ENCODE measurements around the gene PDE3A. TPM values are rescaled to one million over a fixed set of nuclear protein-coding genes. Genes with fewer than 3 reads are reported as not detected.

PDE3A gene
- total RNA-seq, 2 donors from 2014 or later, result 80.7 to 127 TPM

DNA sequence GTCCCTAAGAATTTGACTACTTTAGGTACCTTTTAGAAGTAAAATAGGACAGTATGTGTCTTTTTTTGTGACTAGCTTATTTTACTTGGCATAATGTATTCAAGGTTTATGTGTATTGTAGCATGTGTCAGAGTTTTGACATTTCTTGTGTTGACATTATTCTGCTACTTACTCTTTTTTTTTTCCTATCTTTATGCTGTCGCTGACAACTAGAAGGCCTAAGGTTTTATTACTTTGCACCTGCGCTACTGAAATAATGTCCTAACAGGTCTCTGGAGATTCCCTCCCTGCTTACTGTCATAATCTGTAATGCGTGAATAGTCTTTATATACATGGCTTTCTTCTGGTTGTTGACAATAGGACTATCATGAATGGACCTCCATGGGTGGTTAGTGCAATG lies 43.0 kb downstream of the PDE3A start:
- no peak for TF ChIP-seq CTCF (IDR thresholded peaks at IDR 0.05)
- Histone ChIP-seq H3K4me3 (no peak overlapping the region), H3K9me3 (no peaks in the 10 kb centered on the region), H3K27me3 (no peaks in the 10 kb centered on the region), H3K36me3 (no peaks in the 10 kb centered on the region), H3K4me1 (peaks cover 0 to 25% of the 10 kb centered on the region in 2 donors), H3K27ac (no peak overlapping the region)
- no peak for DNase-seq (ENCODE audit: low spot score)

GRCh38 chr12:20415028-20415427 lies 46.7 kb downstream of the PDE3A start:
- Histone ChIP-seq H3K4me1 (peaks cover 0 to 40% of the 10 kb centered on the region in 2 donors), H3K4me3 (peak overlapping the region in 1 of 2 donors; percentile 17), H3K9me3 (no peaks in the 10 kb centered on the region), H3K36me3 (no peaks in the 10 kb centered on the region), H3K27ac (peak overlapping the region; percentile 60 to 67), H3K27me3 (no peaks in the 10 kb centered on the region)
- no peak for DNase-seq (ENCODE audit: low spot score)
- no peak for TF ChIP-seq CTCF (IDR thresholded peaks at IDR 0.05)

DNA sequence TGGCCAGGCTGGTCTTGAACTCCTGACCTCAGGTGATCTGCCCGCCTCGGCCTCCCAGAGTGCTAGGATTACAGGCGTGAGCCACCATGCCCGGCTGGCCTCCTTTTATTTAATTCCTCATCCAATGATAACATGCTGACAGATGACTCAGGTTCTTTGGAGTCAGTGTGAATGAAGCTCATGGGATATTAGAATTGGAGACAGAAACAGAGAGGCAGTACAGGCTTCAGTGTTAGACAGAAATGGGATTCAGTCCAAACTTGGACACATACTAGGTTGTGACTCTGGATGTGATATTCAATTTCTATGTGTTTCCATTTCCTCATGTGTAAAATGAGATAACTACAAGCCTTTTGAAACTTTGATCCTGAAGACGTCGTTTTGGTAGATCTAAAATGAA lies 47.3 kb downstream of the PDE3A start:
- peak overlapping the region in 1 of 2 donors; percentile 17 for H3K4me3 ChIP-seq
- H3K27me3 ChIP-seq, result no peaks in the 10 kb centered on the region
- no peak for TF ChIP-seq CTCF (IDR thresholded peaks at IDR 0.05)
- peak overlapping the region; percentile 60 to 67 for H3K27ac ChIP-seq
- H3K36me3 ChIP-seq, result no peaks in the 10 kb centered on the region
- DNase-seq (ENCODE audit: low spot score), result no peak
- peaks cover 0 to 40% of the 10 kb centered on the region in 2 donors for H3K4me1 ChIP-seq
- no peaks in the 10 kb centered on the region for H3K9me3 ChIP-seq

GRCh38 chr12:20420557-20420956 lies 52.2 kb downstream of the PDE3A start:
- DNase-seq (ENCODE audit: low spot score), result no peak
- TF ChIP-seq CTCF (IDR thresholded peaks at IDR 0.05), result no peak
- Histone ChIP-seq H3K4me3 (no peak overlapping the region), H3K4me1 (peaks cover 0 to 48% of the 10 kb centered on the region in 2 donors), H3K27me3 (no peaks in the 10 kb centered on the region), H3K36me3 (no peaks in the 10 kb centered on the region), H3K9me3 (no peaks in the 10 kb centered on the region), H3K27ac (peak overlapping the region; percentile 25 to 77)

DNA sequence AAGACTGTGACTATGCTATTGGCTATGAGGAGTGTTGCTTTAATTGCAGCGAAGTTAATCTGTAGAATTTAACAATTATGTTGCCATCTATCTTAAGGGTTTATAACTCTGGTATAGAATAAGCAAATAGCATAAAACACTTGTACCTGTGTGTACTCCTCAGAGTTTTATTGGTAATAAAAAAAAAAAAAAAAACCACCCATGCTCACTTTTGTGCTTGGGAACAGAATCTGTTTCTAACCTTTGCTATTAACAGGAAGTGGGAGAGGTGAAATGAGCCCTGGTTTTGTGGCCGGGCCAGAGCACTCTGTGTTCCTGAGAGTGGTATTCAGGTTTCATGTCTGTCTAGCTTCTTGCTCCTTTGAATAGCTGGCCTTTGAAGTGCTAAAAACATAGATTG lies 53.1 kb downstream of the PDE3A start:
- Histone ChIP-seq H3K4me3 (no peak overlapping the region), H3K27ac (peak overlapping the region; percentile 25 to 77), H3K4me1 (peaks cover 0 to 41% of the 10 kb centered on the region in 2 donors), H3K9me3 (no peaks in the 10 kb centered on the region), H3K36me3 (no peaks in the 10 kb centered on the region), H3K27me3 (no peaks in the 10 kb centered on the region)
- no peak for TF ChIP-seq CTCF (IDR thresholded peaks at IDR 0.05)
- no peak for DNase-seq (ENCODE audit: low spot score)

DNA sequence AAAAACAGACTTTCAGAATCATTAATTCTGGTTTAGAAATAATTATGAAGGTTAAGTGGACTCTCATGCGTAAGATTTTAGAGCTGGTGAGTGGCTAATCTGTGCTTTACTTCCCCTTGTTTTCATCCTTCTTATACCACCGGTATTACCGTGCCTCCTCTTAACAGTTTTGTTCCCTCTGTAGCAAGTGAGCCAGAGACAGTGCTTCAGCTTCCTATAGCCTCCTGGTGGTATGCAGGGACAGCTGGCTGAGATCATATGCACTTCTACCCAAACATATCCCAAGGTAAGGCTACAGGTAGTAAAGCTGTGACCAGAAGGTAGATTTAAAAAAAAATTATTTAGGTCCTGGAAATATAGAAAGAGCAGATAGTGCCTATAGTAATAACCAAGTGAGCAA lies 55.2 kb downstream of the PDE3A start:
- no peak for TF ChIP-seq CTCF (IDR thresholded peaks at IDR 0.05)
- no peaks in the 10 kb centered on the region for H3K36me3 ChIP-seq
- H3K27ac ChIP-seq, result peak overlapping the region in 1 of 2 donors; percentile 51
- no peaks in the 10 kb centered on the region for H3K27me3 ChIP-seq
- no peak overlapping the region for H3K4me3 ChIP-seq
- H3K4me1 ChIP-seq, result peaks cover 0 to 24% of the 10 kb centered on the region in 2 donors
- DNase-seq (ENCODE audit: low spot score), result no peak
- no peaks in the 10 kb centered on the region for H3K9me3 ChIP-seq
